ENCODE results near the gene MDM1. TPM values are rescaled to one million over a fixed set of nuclear protein-coding genes. Genes with fewer than 3 reads are reported as not detected.

The MDM1 gene
- total RNA-seq, 1 experiment from 2014 or later = 10.0 TPM

DNA sequence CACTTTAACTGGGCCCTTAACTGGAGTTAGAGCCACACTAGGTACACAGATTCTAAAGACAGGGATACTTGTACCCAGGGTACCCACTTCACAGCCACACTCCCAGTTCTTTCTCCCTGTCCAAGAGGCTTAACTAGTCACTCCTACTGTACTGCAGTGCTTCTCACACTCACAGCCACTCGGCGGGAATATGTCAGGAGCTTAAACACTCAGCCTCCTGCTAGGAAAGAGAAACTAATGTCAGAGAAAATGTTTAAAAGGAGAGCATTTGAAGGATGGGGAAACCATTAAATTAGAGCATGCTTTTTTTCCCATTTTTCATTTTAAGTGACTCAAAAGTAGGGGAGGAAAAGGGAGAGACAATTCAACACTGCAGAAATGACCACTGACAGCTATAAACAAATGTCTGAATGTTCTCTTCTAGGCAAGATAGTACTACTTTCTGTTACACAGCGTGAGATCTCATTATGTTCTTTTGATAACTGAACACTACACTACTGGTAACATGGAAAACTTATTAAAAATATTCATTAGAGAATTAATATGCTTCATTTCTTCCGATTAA lies 22.9 kb upstream of the MDM1 start:
- H3K9me2 ChIP-seq (ENCODE audit: insufficient read depth) = no peaks in the 10 kb centered on the region
- no peaks in the 10 kb centered on the region for H3K79me2 ChIP-seq (ENCODE audit: insufficient read depth, low read length)
- H3K9me3 ChIP-seq (ENCODE audit: control insufficient read depth in 1 of 2, insufficient read depth in 1 of 2, low read depth in 1 of 2, low read length in 2 of 2) = no peaks in the 10 kb centered on the region
- intact Hi-C loops (cut with micrococcal nuclease) = loop anchor here (10.0 kb wide), 2 partner anchors 310 to 390 kb away; partner anchors contain the start of gene SLC35E3
- CTCF ChIA-PET = no interaction called here
- no peak for ATAC-seq
- RAD21 ChIA-PET (ENCODE audit: low non-redundant PET in 1 of 2, low total read pairs in 2 of 2, uncharacterized antibody in 2 of 2, unreplicated experiment in 2 of 2) = no interaction called here
- no TSS peak for BruUV-seq (replicated peaks)
- no peaks in the 10 kb centered on the region for H3K36me3 ChIP-seq (ENCODE audit: control insufficient read depth in 1 of 2, insufficient read depth in 2 of 2, low read length in 2 of 2)
- H3K4me2 ChIP-seq (ENCODE audit: low read length) = no peak overlapping the region
- H2AFZ ChIP-seq (ENCODE audit: low read depth, low read length, poor library complexity, severe bottlenecking) = no peak overlapping the region
- H3K27me3 ChIP-seq (ENCODE audit: insufficient read depth, low read length) = no peaks in the 10 kb centered on the region
- POLR2A ChIA-PET = no interaction called here
- no peak overlapping the region for H3K27ac ChIP-seq (ENCODE audit: low read depth, low read length)
- DNase-seq (ENCODE audit: low read depth, low spot score) = no peak
- no peaks in the 10 kb centered on the region for H4K20me1 ChIP-seq (ENCODE audit: insufficient read depth)
- H3K4me1 ChIP-seq (ENCODE audit: control insufficient read depth in 1 of 2, insufficient read depth in 2 of 2, low read length in 2 of 2) = peaks cover 0 to 12% of the 10 kb centered on the region in 2 experiments; a peak in 1 of 4 replicates
- H3K4me3 ChIP-seq (replicated peaks in 1 of 2; ENCODE audit: low read depth in 1 of 2, low read length in 2 of 2) = no peak overlapping the region
- no peak overlapping the region for H3K9ac ChIP-seq (ENCODE audit: low read length)
- TF ChIP-seq SIN3A (IDR thresholded peaks at IDR 0.05; ENCODE audit: low read depth) (no peak), RAD21 (IDR thresholded peaks at IDR 0.05; ENCODE audit: low read depth) (no peak), SRF (IDR thresholded peaks at IDR 0.05; ENCODE audit: low read depth) (no peak), ELF1 (IDR thresholded peaks at IDR 0.05; ENCODE audit: borderline replicate concordance, low read depth) (no peak), TCF7L2 (IDR thresholded peaks at IDR 0.05; ENCODE audit: borderline replicate concordance, extremely low read depth, insufficient read depth, insufficient read length) (no peak), EZH2phosphoT487 (IDR thresholded peaks at IDR 0.05; ENCODE audit: borderline replicate concordance) (no peak), FOSL1 (IDR thresholded peaks at IDR 0.05; ENCODE audit: low read depth) (no peak), ZNF274 (IDR thresholded peaks at IDR 0.05; ENCODE audit: low read depth, low read length) (no peak), ZFX (IDR thresholded peaks at IDR 0.05) (no peak), JUND (IDR thresholded peaks at IDR 0.05) (no peak), POLR2AphosphoS5 (IDR thresholded peaks at IDR 0.05; ENCODE audit: low read depth, low read length) (no peak)
- TF ChIP-seq, protein P1, sequence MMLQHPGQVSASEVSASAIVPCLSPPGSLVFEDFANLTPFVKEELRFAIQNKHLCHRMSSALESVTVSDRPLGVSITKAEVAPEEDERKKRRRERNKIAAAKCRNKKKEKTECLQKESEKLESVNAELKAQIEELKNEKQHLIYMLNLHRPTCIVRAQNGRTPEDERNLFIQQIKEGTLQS (IDR thresholded peaks at IDR 0.05) = no peak
- TF ChIP-seq, protein P2, sequence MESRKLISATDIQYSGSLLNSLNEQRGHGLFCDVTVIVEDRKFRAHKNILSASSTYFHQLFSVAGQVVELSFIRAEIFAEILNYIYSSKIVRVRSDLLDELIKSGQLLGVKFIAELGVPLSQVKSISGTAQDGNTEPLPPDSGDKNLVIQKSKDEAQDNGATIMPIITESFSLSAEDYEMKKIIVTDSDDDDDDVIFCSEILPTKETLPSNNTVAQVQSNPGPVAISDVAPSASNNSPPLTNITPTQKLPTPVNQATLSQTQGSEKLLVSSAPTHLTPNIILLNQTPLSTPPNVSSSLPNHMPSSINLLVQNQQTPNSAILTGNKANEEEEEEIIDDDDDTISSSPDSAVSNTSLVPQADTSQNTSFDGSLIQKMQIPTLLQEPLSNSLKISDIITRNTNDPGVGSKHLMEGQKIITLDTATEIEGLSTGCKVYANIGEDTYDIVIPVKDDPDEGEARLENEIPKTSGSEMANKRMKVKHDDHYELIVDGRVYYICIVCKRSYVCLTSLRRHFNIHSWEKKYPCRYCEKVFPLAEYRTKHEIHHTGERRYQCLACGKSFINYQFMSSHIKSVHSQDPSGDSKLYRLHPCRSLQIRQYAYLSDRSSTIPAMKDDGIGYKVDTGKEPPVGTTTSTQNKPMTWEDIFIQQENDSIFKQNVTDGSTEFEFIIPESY (IDR thresholded peaks at IDR 0.05; ENCODE audit: extremely low read depth, insufficient replicate concordance, low read length) = no peak
- TF ChIP-seq, protein P3, sequence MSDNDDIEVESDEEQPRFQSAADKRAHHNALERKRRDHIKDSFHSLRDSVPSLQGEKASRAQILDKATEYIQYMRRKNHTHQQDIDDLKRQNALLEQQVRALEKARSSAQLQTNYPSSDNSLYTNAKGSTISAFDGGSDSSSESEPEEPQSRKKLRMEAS (IDR thresholded peaks at IDR 0.05) = no peak
